Thoracic aorta (tissue), 2 donors: ENCODE data around the gene DOCK4. TPM values are rescaled to one million over a fixed set of nuclear protein-coding genes. Genes with fewer than 3 reads are reported as not detected.
A peak's percentile ranks its signal among the peaks of the same experiment; 100 is the strongest.

Experiments
- ATAC-seq: fragments of 150-250 bp; one replicate; pipeline ENCODE4 v1.8.0; 2017; ENCODE audit warnings: low read depth; ENCODE audit not compliant: insufficient number of reproducible peaks, low FRiP score
- DNase-seq: peaks from one replicate; pipeline ENCODE4 v3.0.0-alpha.2; 2020; ENCODE audit warnings: low spot score
- H3K27ac ChIP-seq, 2 donors: fragments of 200-600 bp; sonication (generic); 1 replicate in 1 of 2; 2 replicates in 1 of 2; pipeline ENCODE4 v1.5.1; 2016; ENCODE audit warnings: mild to moderate bottlenecking in 2 of 2, moderate library complexity in 2 of 2
- H3K27me3 ChIP-seq: fragments of 200-600 bp; sonication (generic); replicated peaks from 2 replicates; pipeline ENCODE4 v1.6.0; 2016; ENCODE audit warnings: mild to moderate bottlenecking; ENCODE audit not compliant: insufficient read depth
- H3K36me3 ChIP-seq: fragments of 200-600 bp; sonication (generic); one replicate; pipeline ENCODE4 v1.5.1; 2016
- H3K4me1 ChIP-seq, 2 donors: fragments of 200-600 bp; sonication (generic); 1 replicate in 1 of 2; 2 replicates in 1 of 2; pipeline versions ENCODE4 v1.5.1 to v1.6.0; 2016; ENCODE audit warnings: low read depth in 2 of 2, mild to moderate bottlenecking in 1 of 2; ENCODE audit not compliant: control insufficient read depth in 1 of 2
- H3K4me3 ChIP-seq: fragments of 200-600 bp; sonication (generic); 2 replicates; pipeline ENCODE4 v1.5.1; 2016; ENCODE audit warnings: mild to moderate bottlenecking
- H3K9me3 ChIP-seq: fragments of 200-600 bp; sonication (generic); 2 replicates; pipeline ENCODE4 v1.5.1; 2016
- total RNA-seq, 2 donors: library from RNA; depleted of rRNA; stranded (reverse); fragments of >200 nt; gene quantifications; one replicate each; pipeline versions ENCODE4 v1.1.0 to v1.2.3, GENCODE V29; 2016
- TF ChIP-seq, protein P1 (sequence below): fragments of 200-600 bp; sonication (generic); IDR thresholded peaks from one replicate; pipeline ENCODE4 v1.5.1; 2019; ENCODE audit warnings: antibody characterized with exemption

DOCK4 gene
- total RNA-seq, 2 donors from 2014 or later: 22.3 to 71.5 TPM

DNA sequence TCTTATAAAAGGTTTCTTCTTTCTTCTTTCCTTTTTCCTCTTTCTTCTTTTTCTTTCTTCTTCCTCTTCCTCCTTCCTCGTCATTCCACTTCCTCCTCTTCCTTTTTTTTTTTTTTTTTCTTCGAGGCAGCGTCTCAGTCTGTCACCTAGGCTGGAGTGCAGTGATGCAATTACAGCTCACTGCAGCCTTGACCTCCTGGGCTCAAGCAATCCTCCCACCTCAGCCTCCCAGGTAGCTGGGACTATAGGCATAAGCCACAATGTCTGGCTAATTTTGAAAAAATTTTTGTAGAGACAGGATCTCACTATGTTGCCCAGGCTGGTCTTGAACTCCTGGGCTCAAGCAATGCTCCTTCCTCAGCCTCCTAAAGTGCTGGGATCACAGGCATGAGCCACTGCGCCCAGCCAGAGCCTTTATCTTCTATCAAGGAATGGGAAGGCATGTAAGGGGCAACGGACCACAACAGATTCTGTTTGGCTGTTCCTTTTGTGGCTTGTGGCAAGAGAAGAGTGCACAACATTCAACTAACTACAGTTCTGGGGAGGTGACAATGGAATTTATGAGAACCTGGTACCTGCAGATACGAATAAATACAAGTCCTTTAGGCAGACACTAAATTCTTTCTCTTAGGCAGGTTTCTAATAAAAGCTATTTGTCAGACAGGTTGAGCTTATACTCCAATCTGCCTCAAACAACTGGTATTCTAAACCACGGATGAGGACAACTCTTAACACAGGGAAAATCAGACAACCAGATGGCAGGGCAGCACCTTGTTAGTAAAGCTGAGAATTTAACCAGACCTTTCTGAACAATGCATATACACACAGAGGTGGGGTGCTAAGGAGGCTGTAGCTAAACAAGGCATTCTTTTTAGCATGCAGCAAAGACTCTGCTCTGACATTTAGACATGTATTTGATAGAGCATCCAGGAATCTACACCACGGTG, 100.3 kb downstream of the DOCK4 start:
- Histone ChIP-seq H3K27me3 (no peaks in the 10 kb centered on the region), H3K36me3 (no peaks in the 10 kb centered on the region), H3K4me1 (peaks cover 13 to 22% of the 10 kb centered on the region in 2 donors), H3K27ac (no peak overlapping the region), H3K4me3 (no peak overlapping the region), H3K9me3 (no peaks in the 10 kb centered on the region)
- DNase-seq (no peak), ATAC-seq (no peak)
- TF ChIP-seq, protein P1, sequence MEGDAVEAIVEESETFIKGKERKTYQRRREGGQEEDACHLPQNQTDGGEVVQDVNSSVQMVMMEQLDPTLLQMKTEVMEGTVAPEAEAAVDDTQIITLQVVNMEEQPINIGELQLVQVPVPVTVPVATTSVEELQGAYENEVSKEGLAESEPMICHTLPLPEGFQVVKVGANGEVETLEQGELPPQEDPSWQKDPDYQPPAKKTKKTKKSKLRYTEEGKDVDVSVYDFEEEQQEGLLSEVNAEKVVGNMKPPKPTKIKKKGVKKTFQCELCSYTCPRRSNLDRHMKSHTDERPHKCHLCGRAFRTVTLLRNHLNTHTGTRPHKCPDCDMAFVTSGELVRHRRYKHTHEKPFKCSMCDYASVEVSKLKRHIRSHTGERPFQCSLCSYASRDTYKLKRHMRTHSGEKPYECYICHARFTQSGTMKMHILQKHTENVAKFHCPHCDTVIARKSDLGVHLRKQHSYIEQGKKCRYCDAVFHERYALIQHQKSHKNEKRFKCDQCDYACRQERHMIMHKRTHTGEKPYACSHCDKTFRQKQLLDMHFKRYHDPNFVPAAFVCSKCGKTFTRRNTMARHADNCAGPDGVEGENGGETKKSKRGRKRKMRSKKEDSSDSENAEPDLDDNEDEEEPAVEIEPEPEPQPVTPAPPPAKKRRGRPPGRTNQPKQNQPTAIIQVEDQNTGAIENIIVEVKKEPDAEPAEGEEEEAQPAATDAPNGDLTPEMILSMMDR: no peak

- ATAC-seq: no peak
Observed at GRCh38 chr7:112104120-112104519, 102.1 kb downstream of the DOCK4 start.

GRCh38 chr7:112103246-112103645, 103.0 kb downstream of the DOCK4 start:
- TF ChIP-seq, protein P1: no peak
- Histone ChIP-seq H3K36me3 (no peaks in the 10 kb centered on the region), H3K27ac (no peak overlapping the region), H3K4me1 (peaks cover 2 to 12% of the 10 kb centered on the region in 2 donors), H3K4me3 (no peak overlapping the region), H3K27me3 (no peaks in the 10 kb centered on the region), H3K9me3 (no peaks in the 10 kb centered on the region)
- DNase-seq: no peak
- ATAC-seq: no peak

More at GRCh38 chr7:112104120-112104519, 102.1 kb downstream of the DOCK4 start:
- no peak overlapping the region for H3K4me3 ChIP-seq
- no peak for DNase-seq
- no peaks in the 10 kb centered on the region for H3K36me3 ChIP-seq
- TF ChIP-seq, protein P1: no peak
- peaks cover 11 to 18% of the 10 kb centered on the region in 2 donors for H3K4me1 ChIP-seq
- no peaks in the 10 kb centered on the region for H3K9me3 ChIP-seq
- no peaks in the 10 kb centered on the region for H3K27me3 ChIP-seq
- H3K27ac ChIP-seq: no peak overlapping the region

GRCh38 chr7:112101201-112101846, 104.9 kb downstream of the DOCK4 start:
- TF ChIP-seq, protein P1: no peak

DNA sequence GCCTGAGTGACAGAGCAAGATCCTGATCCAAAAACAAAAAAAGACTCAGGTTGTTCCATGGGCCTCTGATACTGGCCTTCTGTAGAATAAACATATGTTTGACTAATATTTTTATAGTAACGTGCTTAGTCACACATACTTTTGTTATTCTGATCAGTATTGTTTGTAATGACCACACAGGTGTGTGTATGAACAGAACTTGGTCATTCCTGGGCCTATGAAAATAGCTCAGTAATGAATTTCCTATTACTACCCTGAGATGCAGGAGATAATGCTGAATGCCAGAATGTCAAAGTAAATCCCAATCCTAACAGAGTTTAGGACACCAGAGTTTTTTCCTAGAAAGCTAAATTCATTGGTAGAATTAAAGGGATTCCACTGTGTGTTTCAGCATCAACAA, 108.7 kb downstream of the DOCK4 start:
- ATAC-seq (no peak), DNase-seq (no peak)
- H3K4me3 ChIP-seq: no peak overlapping the region
- TF ChIP-seq, protein P1: no peak
- no peaks in the 10 kb centered on the region for H3K27me3 ChIP-seq
- H3K27ac ChIP-seq: no peak overlapping the region
- H3K9me3 ChIP-seq: no peaks in the 10 kb centered on the region
- peaks cover 0 to 12% of the 10 kb centered on the region in 2 donors for H3K4me1 ChIP-seq
- no peaks in the 10 kb centered on the region for H3K36me3 ChIP-seq

More at GRCh38 chr7:112101201-112101846, 104.9 kb downstream of the DOCK4 start:
- Histone ChIP-seq H3K36me3 (no peaks in the 10 kb centered on the region), H3K4me3 (peak overlapping the region; percentile 26), H3K9me3 (no peaks in the 10 kb centered on the region), H3K4me1 (peaks cover 2 to 12% of the 10 kb centered on the region in 2 donors), H3K27me3 (no peaks in the 10 kb centered on the region), H3K27ac (no peak overlapping the region)
- DNase-seq (no peak), ATAC-seq (peak; percentile 18)
